ENCODE results near the gene SFTPD.
A peak's percentile ranks its signal among the peaks of the same experiment; 100 is the strongest.
"Not testable (repeated sequence)": the region's sequence is repeated elsewhere in the genome, so short reads cannot be mapped to it uniquely, and the experiment has no call there.

Gene SFTPD

DNA sequence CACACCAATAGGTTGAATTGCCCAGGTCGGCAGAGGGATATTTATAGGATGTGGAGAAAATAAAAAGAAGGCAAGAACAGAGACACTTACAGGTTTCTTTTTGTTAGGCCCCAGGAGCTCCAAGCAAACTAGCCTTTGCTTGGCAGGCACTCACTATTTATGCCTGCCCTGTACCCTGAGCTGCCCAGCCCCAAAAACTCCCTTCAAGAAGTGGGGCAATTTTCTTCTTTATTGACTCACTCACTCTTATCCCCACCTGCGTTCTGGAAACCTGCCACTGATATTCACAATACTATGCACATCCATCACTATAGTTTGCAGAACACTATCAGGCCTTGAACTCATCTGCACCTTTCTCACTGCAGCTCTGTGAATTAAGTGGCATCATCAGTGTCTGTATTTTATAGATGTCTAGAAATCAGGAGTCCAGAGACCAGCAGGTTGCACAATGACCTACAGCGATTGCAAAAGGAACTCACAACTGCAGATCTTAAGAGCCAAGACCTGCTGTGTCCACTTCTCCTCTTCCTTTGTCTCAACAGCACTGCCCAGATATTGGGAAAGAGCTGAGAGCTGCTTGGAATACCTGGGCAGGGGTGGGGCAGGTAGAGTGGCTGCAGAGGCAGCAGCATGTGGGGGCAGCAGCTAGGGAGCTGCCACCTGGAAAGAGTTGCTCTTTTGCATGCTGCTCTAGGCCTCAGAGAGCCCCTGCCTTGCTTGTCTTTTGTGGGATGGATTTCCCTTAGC lies at the start of gene SFTPD:
Gene SFTPD, minus strand, starts transcription at position 130 of the 747 bp plus-strand sequence. CDS start 2,446 bp downstream, outside the sequence.
- DNase-seq: no peak

DNA sequence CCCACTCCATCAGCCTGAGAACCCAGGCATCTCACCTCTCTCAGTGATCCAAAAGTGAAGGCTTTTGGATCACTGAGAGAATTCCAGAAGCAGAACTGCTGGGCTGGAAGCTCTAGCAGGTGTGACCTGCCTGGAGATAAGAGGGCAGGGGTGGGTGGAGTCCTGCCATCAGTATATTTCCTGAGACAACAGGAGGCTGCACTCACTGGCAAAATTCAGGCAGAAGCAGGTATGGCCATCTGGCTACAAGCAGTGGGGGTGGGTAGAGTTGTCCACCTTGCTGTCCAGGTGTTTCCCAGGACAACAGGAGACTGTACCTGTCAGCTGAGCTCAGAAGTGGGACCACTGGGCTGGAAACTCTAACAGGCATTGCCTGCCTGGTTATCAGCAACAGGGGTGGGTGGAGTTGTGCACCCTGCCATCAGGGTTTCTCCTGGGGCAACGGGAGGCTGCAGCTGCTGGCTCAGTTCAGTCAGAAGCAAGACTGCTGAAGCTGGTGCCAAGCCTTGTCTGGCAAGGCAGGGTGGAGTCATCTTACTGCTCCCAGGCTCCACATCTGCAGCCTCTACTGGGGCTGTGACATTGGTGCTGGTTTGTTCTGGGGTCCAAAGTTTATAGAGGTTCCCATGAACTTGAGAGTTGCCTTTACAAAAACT lies 47.2 kb upstream of the SFTPD start:
- DNase-seq: peak; percentile 10

DNA sequence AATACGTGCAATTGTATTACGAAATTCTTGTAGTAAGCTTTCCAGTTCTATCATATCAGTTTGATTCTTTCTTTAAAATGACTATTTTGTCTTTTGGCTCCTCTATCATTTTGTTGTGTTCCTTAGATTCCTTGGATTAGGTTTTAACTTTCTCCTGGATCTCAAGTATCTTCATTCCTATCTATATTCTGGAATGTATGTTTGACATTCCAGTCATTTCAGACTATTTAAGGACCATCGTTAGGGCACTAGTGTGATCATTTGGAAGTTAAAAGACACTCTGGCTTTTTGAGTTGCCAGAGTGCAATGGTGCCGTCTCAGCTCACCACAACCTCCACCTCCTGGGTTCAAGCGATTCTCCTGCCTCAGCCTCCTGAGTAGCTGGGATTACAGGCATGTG lies 45.7 kb upstream of the SFTPD start:
- no peak for DNase-seq

- DNase-seq: not testable (repeated sequence)
These were observed 39.3 kb upstream of the SFTPD start for GRCh38 chr10:79988199-79988598.

GRCh38 chr10:79986661-79987060 lies 37.8 kb upstream of the SFTPD start:
- DNase-seq: not testable (repeated sequence)

- DNase-seq: no peak
These were observed 36.7 kb upstream of the SFTPD start for GRCh38 chr10:79985481-79986072.

DNA sequence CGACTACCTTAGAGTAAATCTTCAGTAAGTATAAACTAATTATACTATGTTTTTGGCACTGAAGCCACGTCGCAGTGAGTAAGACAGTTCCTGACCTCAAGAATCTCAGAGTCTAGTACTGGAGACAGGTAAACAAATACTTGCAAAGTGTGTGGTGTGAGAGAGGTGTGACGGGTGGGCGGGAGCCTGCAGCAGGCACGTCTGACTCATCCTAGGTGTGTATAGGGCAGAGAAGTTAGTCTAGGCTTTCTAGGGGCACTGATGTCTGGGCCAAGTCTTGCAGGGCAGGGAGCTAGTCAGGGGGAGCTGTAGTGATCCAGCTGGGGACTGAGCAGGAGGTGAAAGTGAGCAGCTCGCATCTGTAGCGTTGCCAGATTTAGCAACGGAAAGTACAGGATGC lies 35.9 kb upstream of the SFTPD start:
- DNase-seq: peak; percentile 23

DNA sequence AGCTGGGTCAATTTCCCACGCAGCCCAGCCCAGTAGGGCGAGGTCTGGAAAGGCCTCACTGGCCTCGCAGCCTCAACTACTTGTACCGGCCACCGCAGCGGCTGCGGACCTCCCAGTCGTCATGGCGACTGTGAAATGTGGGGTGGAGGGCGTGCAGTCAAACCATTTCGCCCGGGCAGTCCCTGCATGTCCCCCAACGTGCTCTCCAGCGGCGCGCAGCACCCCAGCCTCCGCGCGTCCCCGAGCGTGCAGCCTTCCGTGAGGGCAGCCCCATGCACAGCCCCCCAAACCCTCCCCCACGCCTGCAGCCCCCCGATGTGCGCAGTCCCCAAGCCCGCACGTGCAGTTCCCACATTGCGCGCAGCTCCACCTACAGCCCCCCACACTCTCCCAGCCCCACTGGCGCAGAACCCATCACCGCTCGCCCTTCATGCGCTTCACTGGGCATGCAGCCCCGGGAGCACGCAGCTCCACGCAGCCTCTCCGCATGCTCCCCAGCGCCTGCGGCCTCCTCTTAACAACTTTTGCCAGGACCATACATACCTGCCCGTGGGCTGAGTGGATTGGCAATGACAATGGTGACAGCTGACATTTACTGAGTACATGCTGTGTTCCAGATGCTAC lies 34.5 kb upstream of the SFTPD start:
- no peak for DNase-seq

GRCh38 chr10:79982861-79983260 lies 34.0 kb upstream of the SFTPD start:
- no peak for DNase-seq

- DNase-seq: no peak
These were observed 33.5 kb upstream of the SFTPD start for GRCh38 chr10:79982362-79982800.

- peak; percentile 54 for DNase-seq
These were observed 32.8 kb upstream of the SFTPD start for GRCh38 chr10:79981450-79982361.

DNA sequence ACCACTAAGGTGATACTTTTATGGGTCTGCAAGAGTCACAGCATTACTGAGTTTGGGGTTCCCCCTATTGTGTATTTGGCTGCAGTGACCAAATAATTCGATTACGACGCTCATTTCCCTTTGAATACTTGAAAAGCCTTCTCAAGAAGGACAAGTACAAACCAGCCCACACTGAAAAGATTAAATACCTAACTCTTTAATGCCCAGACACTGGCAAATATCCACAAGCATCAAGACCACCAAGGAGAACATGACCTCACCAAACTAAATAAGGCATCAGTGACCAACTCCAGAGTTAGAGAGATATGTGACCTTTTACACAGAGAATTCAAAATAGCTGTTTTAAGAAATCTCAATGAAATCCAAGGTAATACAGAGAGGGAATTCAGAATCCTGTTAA lies 31.8 kb upstream of the SFTPD start:
- DNase-seq: no peak

GRCh38 chr10:79979976-79980687 lies 31.2 kb upstream of the SFTPD start:
- no peak for DNase-seq

DNA sequence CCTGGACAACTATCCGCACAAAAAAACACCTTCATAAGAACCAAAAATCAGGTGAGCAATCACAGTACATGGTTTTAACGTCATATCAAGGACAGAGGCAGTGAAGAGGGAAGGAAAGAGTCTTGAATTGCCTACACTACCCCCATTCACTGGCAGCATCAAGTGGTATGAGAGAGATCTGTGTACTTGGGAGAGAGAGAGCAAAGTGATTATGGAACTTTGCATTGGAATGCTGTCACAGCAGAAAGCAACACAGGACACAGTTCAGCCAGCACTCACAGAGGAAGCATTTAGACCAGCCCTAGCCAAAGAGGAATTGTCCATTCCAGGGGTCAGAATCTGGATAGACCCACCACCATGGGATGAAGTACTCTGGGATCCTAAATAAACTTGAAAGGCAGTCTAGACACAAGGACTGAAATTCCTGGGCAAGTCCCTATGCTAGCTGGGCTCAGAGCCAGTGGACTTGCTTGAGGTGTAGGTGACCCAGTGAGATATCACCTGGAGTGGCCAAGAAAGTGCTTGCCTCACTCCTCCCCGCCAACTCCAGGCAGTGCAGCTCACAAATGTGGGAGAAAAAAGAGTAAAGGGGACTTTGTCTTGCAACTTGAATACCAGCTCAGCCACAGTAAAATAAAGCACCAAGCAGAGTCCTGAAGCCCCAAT lies 30.5 kb upstream of the SFTPD start:
- no peak for DNase-seq

DNA sequence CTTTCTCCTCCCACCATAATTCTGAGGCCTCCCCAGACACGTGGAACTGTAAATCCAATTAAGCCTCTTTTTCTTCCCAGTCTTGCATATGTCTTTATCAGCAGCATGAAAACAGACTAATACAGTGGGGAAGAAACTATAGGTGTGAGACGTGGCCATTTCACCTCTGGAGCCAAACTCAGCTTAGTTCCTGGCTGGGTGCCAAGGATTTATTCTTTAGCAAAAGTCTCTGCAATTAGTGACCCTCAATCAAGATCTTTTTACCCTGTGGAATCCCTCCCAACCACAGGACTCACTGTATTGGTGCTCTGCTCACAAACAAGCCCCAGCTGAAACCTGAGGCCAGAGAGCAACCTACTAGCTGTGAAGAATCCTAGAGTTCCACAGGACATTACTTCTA lies 28.1 kb upstream of the SFTPD start:
- DNase-seq: peak; percentile 7

DNA sequence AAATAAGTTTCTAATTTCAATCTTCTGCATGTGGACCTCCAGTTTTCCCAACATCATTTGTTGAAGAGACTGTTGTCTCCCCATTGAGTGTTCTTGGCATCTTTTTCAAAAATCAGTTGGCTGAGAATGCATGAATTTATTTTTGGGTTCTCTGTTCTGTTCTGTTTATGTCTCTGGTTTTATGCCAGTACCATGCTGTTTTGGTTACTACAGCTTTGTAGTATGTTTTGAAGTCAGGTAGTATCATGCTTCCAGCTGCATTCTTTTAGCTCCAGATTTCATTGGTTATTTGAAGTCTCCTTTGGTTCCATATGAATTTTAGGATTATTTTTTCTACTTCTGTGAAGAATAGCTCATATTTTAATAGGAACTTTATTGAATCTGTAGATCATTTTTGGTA lies 21.2 kb upstream of the SFTPD start:
- no peak for DNase-seq

DNA sequence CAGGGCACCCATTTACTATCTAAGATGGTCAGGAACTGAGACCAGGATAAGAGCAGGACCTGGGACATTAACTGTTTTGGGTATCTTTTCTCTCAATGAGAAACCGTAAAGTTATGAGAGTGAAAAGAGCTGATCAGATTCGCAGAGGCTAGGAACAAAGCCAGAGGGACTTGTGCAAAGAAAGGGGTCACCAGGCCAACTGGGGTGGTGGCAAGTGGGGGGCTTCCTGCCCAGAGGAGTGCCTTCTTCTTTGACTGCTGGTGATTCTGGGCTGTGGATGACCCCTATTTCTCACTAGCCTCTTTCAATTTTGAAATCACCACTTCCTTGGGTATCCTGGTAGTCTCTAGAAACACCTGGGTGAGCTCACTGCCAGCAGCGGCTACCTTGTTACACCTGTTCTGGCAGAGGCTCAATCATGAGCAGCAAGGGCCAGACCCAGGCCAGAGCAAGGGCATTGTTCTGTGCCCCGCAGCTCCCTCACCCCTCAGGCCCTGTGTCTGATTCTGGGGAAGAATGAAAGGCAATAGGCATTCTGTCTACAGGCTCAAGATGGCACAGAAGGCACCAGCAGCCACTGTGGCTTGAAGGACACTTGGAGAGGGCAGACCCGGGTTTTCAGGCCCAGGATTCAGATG lies 999 bp downstream of the SFTPD start:
- no peak for DNase-seq

- DNase-seq: no peak
These were observed 1.9 kb downstream of the SFTPD start for GRCh38 chr10:79947083-79947415.

DNA sequence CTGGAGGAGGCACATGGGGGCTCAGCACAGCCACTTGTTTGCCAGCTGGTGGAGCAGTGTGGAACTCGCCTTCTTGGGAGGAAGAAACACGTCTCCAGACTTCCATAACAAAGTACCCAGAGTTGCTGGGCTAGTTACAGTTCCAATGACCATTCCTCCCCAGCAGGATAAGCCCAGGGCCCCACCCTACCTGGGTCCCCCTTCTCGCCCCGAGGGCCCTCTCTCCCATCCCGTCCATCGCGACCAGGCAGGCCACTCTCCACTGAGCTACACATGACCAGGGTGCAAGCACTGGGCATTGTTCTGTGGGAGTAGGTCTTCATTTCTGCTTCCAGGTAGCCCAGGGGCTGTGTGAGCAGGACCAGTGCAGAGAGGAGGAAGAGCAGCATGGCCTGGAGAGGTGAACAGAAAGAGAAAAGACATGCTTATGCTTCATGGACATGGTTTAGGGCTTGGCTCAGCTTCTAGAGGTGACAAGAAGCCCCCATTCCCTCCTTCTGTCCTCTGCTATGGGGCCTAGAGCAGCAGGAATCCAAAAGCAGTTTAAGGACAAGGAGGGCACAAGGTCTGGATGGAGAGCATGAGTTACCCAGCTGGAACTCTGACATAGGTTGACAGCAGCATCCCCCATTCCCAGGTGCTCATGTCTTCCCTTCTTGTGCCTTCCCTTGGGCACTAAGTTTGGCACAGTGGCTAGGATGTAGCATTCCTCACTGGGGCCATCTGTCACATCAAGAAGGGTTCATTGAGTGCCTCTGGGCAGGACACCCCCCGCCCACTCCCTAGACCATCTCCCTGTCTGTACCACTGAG lies 2.4 kb downstream of the SFTPD start:
- DNase-seq: no peak

Measured in RPMI8226 (cell line).